GM21360 (cell line): Measurements from ENCODE around the gene PRDX2.

Experiments used
- ATAC-seq: cut with Tn5 transposase; IDR thresholded peaks from one replicate; pipeline ENCODE4 v1.9.1; 2021; ENCODE audit warnings: mild to moderate bottlenecking, moderate library complexity; ENCODE audit not compliant: unreplicated experiment

PRDX2 gene

DNA sequence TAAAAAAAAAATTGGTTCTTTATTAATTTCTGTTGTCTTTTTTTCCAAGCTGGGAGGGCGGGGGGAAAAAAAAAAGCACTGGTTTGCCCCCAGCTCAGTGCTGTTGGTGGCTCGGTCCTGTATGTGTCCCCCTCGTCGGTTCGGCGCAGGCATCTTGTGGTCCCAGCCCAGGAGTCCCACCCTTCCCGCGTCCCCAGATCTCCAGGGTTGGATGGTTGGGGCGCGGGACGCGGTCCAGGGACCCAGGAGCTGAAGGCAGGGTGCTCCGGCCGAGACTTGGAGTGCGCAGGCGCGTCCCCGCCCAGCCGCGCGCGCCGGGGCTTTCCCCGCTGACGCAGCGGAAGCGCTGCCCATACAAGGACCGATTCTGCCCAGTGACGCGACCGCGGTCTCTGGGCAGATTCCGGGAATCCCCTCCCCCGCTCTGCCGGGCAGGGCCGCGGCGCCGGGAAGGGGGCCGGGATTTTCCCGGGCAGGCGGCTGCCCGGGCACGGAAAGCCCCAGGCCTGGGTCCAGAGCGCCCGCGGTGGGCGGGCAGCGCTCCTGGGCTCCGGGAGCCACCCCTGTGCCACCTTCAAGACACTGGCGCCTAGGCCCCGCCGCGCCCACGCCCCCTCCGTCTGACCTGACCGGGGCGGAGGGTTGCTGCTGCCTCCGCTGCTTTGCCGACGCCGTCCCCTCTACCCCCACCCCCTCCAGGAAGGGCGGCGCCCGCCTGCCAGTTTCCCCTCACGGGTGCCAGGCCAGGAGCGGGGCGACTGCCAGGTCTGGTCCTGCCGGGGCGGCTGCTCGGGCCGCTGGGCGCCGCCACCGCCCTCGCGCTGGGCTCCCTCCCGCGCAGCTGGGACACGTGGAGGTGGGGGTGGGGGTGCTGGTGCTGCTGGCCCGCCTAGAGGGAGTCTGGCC, 8.1 kb downstream of the PRDX2 start:
- peak; percentile 29 for ATAC-seq

- no peak for ATAC-seq
Measured at GRCh38 chr19:12792853-12793289, 8.7 kb downstream of the PRDX2 start.

GRCh38 chr19:12792051-12792852, 9.3 kb downstream of the PRDX2 start:
- no peak for ATAC-seq

DNA sequence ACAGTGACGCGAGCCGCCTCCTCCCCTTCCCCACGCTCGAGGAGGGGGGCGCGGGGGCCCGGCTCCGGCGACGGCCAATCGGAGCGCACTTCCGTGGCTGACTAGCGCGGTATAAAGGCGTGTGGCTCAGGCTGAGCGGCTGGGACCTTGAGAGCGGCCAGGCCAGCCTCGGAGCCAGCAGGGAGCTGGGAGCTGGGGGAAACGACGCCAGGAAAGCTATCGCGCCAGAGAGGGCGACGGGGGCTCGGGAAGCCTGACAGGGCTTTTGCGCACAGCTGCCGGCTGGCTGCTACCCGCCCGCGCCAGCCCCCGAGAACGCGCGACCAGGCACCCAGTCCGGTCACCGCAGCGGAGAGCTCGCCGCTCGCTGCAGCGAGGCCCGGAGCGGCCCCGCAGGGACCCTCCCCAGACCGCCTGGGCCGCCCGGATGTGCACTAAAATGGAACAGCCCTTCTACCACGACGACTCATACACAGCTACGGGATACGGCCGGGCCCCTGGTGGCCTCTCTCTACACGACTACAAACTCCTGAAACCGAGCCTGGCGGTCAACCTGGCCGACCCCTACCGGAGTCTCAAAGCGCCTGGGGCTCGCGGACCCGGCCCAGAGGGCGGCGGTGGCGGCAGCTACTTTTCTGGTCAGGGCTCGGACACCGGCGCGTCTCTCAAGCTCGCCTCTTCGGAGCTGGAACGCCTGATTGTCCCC, 10.1 kb downstream of the PRDX2 start, which contains the start of gene JUNB:
TSS of gene JUNB (plus strand) at position 142 of the 706 bp plus-strand sequence. CDS start at position 428, 286 bp downstream.
- peak; percentile 31 for ATAC-seq

GRCh38 chr19:12790628-12791344, 10.8 kb downstream of the PRDX2 start:
- ATAC-seq: no peak

- peak; percentile 31 for ATAC-seq
Measured at GRCh38 chr19:12789904-12790619, 11.5 kb downstream of the PRDX2 start.

DNA sequence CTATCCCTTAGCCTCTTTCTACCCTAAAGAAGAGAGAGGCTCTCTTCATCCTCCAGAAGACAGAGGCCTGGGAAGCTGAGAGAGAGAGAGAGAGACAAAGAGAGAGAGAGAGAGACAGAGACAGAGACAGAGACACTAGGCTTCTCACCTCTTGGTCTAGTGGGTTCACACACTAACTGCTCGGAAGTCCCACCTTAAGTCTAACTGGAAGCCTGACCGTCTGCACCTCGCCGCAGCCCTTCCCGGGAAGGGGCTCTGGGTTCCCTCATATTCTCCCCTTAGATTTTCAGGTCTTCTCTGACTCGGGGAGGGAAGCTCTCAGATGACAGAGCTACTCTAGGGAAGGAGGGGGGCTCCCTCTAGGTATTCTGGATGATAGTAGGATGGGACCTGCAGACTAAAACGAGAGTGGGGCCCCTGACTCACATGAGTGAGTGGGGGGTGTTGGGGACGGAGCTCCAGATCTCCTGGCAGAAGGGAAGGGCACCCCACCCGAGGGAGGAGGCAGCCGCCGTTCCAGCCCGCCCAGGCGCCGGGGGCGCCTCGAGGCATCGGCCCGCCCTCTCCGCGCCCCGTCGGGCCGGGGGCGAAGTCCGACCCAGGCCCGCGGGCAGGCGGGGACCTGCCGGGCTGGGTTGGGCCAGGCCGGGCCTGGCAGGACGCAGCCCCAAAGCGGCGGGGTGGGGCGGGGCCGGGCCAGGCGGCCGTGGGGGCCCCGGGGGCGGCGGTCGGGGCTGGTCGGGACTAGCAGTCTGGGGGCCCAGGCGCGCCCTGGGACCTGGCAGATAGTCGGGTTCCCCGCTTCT, 12.3 kb downstream of the PRDX2 start:
- ATAC-seq: no peak

DNA sequence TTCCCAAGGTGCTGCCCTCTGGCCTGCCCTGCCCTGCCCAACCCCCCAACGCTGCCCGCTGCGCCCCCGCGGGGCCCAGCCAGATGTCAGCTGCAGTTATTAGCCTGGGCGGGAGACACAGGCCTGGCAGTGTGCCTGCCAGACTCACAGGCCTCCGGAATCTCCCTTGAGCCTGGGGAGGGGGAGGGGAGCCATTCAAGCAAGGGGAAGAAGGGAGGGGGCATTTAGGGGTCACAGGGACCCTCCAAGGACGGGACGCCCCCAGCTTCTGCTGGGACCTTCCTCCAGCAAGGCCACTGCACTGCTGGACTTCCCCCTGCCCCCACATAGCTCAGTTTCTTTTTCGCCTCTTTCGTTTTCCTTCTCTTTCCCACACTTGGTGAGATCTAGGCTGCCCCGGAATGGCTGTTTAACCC, 12.9 kb downstream of the PRDX2 start:
- no peak for ATAC-seq

DNA sequence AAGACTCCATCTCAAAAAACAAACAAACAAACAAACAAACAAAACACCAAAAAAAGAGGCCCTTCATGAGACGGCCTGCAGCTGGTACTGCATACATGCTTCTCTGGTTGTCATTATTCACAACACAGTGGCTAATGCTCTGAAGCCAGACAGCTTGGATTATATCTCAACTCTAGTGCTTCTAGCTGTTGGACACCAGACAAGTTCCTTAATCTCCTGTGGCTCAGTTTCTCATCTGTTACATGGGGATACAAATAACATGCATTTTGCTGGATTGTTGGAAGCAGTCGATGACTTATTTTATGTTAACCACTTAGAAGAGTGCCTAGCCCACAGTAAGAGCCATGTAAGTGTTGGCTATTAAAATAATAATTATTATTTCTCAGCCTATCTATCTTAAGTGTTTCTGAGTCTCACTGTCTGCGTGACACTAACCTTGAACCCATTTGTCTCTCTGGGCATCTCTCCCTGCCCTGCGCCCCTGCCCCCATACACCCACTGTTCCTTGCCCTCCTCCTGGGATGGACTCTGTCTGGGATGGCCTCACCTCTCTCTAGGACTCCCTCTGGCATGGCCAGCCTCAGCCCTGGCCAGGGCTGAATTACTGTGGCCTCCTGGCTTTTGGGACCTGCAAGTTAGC, 13.4 kb downstream of the PRDX2 start:
- no peak for ATAC-seq

DNA sequence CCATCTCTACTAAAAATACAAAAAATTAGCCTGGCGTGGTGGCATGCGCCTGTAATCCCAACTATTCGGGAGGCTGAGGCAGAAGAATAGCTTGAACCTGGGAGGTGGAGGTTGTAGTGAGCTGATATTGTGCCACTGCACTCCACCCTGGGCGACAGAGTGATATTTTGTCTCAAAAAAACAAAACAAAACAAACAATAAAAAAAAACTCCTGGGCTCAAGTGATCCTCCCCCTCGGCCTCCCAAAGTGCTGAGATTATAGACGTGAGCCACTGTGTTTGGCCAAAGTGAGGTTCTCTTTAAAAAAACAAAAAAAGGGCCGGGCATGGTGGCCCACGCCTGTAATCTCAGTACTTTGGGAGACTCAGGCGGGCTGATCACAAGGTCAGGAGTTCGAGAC, 14.1 kb downstream of the PRDX2 start:
- no peak for ATAC-seq

GRCh38 chr19:12786952-12787351, 14.6 kb downstream of the PRDX2 start:
- ATAC-seq: no peak

DNA sequence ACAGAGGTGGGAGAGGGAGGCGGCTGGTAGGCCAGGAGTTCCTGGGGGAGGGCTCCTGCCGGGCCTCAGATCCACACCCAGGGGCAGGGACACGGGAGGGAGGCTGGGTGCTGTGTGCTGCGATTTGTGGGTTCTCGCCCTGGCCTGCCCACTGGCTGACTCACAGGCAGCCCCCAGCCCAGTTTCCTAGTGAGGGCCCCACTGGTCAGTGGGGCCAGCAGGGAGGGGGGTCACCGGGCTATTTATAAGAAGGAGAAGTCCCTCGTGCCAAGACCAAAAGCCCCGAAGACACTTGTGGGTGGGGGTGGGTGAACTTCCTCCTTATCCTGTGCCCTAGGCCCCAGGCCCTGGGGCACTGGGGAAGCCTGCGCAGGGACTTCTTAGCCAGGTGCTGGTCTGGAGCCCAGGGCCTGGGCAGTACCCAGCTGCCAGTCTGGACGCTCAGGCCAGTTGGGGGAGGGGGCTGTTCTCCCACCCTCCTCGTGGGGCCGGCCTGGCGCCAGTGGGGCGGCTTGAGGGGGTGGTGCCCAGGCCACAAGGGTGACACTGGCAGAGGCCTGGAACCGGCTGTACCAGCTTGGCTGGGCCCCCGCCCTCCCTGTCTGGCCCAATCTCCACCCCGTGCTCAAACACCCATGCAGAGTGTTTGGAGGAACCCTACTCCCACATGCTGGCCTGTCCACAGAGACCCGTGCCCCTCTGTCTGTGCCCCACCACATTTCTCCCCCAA, 15.3 kb downstream of the PRDX2 start:
- ATAC-seq: no peak

DNA sequence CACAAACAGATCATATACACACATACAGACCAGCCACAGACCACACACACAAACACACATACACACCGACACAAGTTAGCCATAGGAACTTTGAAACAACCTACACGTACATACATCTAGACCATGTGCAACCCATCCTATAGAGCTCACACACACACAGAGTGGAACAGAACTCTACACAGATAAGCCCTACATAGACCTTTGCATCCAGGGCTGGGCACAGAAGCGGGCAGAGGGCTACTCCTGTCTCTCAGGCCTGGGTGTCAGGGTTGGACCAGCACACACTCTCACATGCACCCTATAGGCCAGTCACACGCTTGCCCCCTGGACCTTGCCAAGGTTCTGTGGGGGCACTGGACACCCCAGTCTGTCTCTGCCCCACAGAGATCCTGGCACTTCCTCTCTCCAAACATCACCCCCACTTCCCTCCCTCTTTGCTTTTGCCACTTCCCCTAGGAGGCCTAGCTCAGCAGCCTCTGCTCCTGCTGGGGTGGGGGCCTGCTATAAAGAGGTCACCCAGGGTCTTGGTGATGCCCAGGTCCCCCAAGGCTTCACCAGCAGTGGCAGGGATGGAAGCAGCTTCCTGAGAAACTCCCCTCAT, 16.1 kb downstream of the PRDX2 start:
- ATAC-seq: no peak

- no peak for ATAC-seq
Measured at GRCh38 chr19:12784871-12785430, 16.6 kb downstream of the PRDX2 start.

- no peak for ATAC-seq
Measured at GRCh38 chr19:12784394-12784870, 17.2 kb downstream of the PRDX2 start.

DNA sequence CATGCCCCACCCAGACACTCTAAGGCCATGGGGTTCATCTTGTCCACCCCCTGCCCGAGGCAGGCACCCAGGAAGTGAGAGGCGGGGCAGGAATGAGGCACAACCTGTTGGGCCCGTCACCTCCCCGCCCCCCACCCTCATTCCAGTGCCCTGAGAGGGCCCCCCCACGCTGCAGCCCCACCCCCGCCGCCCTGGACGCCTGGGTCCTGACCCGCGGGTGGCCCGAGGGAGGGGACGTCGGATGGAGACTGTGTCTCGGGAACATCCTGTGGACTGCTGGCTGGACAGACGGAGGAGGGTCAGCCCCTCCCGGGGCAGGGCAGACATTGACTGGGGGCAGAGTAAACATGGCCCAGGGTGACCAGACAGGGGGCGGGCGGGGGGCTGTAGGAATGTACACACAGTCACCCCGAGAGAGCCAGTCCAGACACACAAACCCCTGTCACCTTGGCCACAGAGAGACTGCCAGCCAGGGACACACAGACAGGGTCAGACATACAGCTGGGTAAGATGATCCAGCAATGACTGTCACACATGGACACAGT, 17.7 kb downstream of the PRDX2 start:
- ATAC-seq: no peak
